RWPE2 (cell line): ENCODE measurements around the gene DSG1.

ENCODE experiments used
- ATAC-seq: fragments of 200-7000 bp; cut with Tn5 transposase; 3 replicates; pipeline ENCODE4 v1.9.1; 2021; ENCODE audit warnings: low read depth
- DNase-seq: peaks from one replicate; pipeline ENCODE4 v3.0.0-alpha.2; 2020; ENCODE audit warnings: low spot score
- H3K27ac ChIP-seq: fragments of 450-650 bp; 2 replicates; pipeline ENCODE4 v1.5.1; 2017; ENCODE audit warnings: mild to moderate bottlenecking; ENCODE audit not compliant: poor library complexity, severe bottlenecking
- H3K27me3 ChIP-seq: fragments of 250-450 bp; sonication (Bioruptor Pico); 2 replicates; pipeline ENCODE4 v1.5.1; 2021; ENCODE audit warnings: mild to moderate bottlenecking, moderate library complexity; ENCODE audit not compliant: insufficient read depth, poor library complexity, severe bottlenecking
- H3K36me3 ChIP-seq: fragments of 250-450 bp; sonication (Bioruptor Pico); 2 replicates; pipeline ENCODE4 v1.5.1; 2020; ENCODE audit warnings: low read depth, mild to moderate bottlenecking, moderate library complexity
- H3K4me1 ChIP-seq: fragments of 250-450 bp; sonication (Bioruptor Pico); 2 replicates; pipeline ENCODE4 v1.5.1; 2021; ENCODE audit warnings: mild to moderate bottlenecking, moderate library complexity; ENCODE audit not compliant: insufficient read depth, poor library complexity, severe bottlenecking
- H3K4me3 ChIP-seq: fragments of 250-450 bp; sonication (Bioruptor Pico); 2 replicates; pipeline ENCODE4 v1.5.1; 2021; ENCODE audit warnings: mild to moderate bottlenecking, moderate library complexity; ENCODE audit not compliant: severe bottlenecking
- H3K9me3 ChIP-seq: fragments of 250-450 bp; sonication (Bioruptor Pico); 2 replicates; pipeline ENCODE4 v1.5.1; 2021; ENCODE audit warnings: mild to moderate bottlenecking, moderate library complexity; ENCODE audit not compliant: severe bottlenecking
- CTCF ChIP-seq: fragments of 450-650 bp; IDR thresholded peaks from one replicate; pipeline ENCODE4 v1.5.1; 2017; ENCODE audit warnings: mild to moderate bottlenecking, moderate library complexity; ENCODE audit not compliant: poor library complexity, severe bottlenecking

Gene DSG1

GRCh38 chr18:31303771-31304170, 14.2 kb upstream of the DSG1 start:
- TF ChIP-seq CTCF, result no peak
- peak; percentile 60; the same call in 2 of the 3 replicates for ATAC-seq
- Histone ChIP-seq H3K4me3 (no peak overlapping the region), H3K27ac (peak overlapping the region; percentile 62), H3K27me3 (no peaks in the 10 kb centered on the region), H3K36me3 (no peaks in the 10 kb centered on the region), H3K4me1 (peaks cover 16% of the 10 kb centered on the region), H3K9me3 (no peaks in the 10 kb centered on the region)
- no peak for DNase-seq

- H3K36me3 ChIP-seq, result no peaks in the 10 kb centered on the region
- ATAC-seq (no peak), DNase-seq (no peak)
- H3K27ac ChIP-seq, result no peak overlapping the region
- no peak for TF ChIP-seq CTCF
- peaks cover 2% of the 10 kb centered on the region for H3K4me1 ChIP-seq
- no peaks in the 10 kb centered on the region for H3K9me3 ChIP-seq
- no peak overlapping the region for H3K4me3 ChIP-seq
- no peaks in the 10 kb centered on the region for H3K27me3 ChIP-seq
Observed at GRCh38 chr18:31309115-31309514, 8.8 kb upstream of the DSG1 start.

- DNase-seq, result no peak
- no peaks in the 10 kb centered on the region for H3K9me3 ChIP-seq
- H3K4me3 ChIP-seq, result no peak overlapping the region
- no peaks in the 10 kb centered on the region for H3K4me1 ChIP-seq
- no peaks in the 10 kb centered on the region for H3K36me3 ChIP-seq
- TF ChIP-seq CTCF, result no peak
- no peaks in the 10 kb centered on the region for H3K27me3 ChIP-seq
- no peak overlapping the region for H3K27ac ChIP-seq
- no peak for ATAC-seq
Observed at GRCh38 chr18:31316974-31317373, 986 bp upstream of the DSG1 start.

GRCh38 chr18:31321719-31322118, 3.8 kb downstream of the DSG1 start:
- no peaks in the 10 kb centered on the region for H3K27me3 ChIP-seq
- no peak for TF ChIP-seq CTCF
- H3K4me1 ChIP-seq, result peaks cover 5% of the 10 kb centered on the region
- no peaks in the 10 kb centered on the region for H3K36me3 ChIP-seq
- ATAC-seq (no peak), DNase-seq (no peak)
- no peak overlapping the region for H3K4me3 ChIP-seq
- no peak overlapping the region for H3K27ac ChIP-seq
- no peaks in the 10 kb centered on the region for H3K9me3 ChIP-seq

- DNase-seq (no peak), ATAC-seq (peak; percentile 50; the same call in 1 of the 3 replicates)
- H3K36me3 ChIP-seq, result no peaks in the 10 kb centered on the region
- H3K27me3 ChIP-seq, result no peaks in the 10 kb centered on the region
- H3K4me3 ChIP-seq, result no peak overlapping the region
- H3K27ac ChIP-seq, result no peak overlapping the region
- no peak for TF ChIP-seq CTCF
- H3K9me3 ChIP-seq, result no peaks in the 10 kb centered on the region
- H3K4me1 ChIP-seq, result peaks cover 5% of the 10 kb centered on the region
Observed at GRCh38 chr18:31325051-31325450, 7.1 kb downstream of the DSG1 start.
